Loucy (cell line): ENCODE data around the gene CCDC127.
"Not testable (repeated sequence)": the region's sequence is repeated elsewhere in the genome, so short reads cannot be mapped to it uniquely, and the experiment has no call there.

Source experiments
- H2AFZ ChIP-seq: fragments of 200-600 bp; sonication (generic); 2 replicates; pipeline ENCODE4 v1.6.0; 2016; ENCODE audit warnings: antibody characterized with exemption, mild to moderate bottlenecking, low read length, moderate library complexity
- H3F3A ChIP-seq: fragments of 200-600 bp; 2 replicates; pipeline ENCODE4 v1.6.0; 2016; ENCODE audit warnings: antibody characterized with exemption, low read depth, mild to moderate bottlenecking
- H3K27me3 ChIP-seq: fragments of 200-600 bp; sonication (generic); 2 replicates; pipeline ENCODE4 v1.6.1; 2014; ENCODE audit warnings: low read length, mild to moderate bottlenecking; ENCODE audit not compliant: insufficient read depth, poor library complexity, severe bottlenecking
- H3K36me3 ChIP-seq: fragments of 200-600 bp; sonication (generic); 2 replicates; pipeline ENCODE4 v1.6.1; 2016; ENCODE audit warnings: low read length; ENCODE audit not compliant: insufficient read depth
- H3K4me1 ChIP-seq: fragments of 200-600 bp; sonication (generic); 2 replicates; pipeline ENCODE4 v1.5.1; 2014; ENCODE audit warnings: low read length, mild to moderate bottlenecking; ENCODE audit not compliant: insufficient read depth, poor library complexity, severe bottlenecking
- H3K4me2 ChIP-seq: fragments of 200-600 bp; sonication (generic); 2 replicates; pipeline ENCODE4 v1.6.0; 2014; ENCODE audit warnings: antibody characterized with exemption, low read length, low read depth, mild to moderate bottlenecking; ENCODE audit not compliant: poor library complexity, severe bottlenecking
- H3K4me3 ChIP-seq: fragments of 200-600 bp; sonication (generic); 2 replicates; pipeline ENCODE4 v1.5.1; 2014; ENCODE audit warnings: low read length, mild to moderate bottlenecking, mixed read lengths; ENCODE audit not compliant: poor library complexity, severe bottlenecking
- H3K79me2 ChIP-seq: fragments of 200-600 bp; sonication (generic); 2 replicates; pipeline ENCODE4 v1.6.1; 2014; ENCODE audit warnings: low read length; ENCODE audit not compliant: insufficient read depth
- H3K9ac ChIP-seq: fragments of 200-600 bp; sonication (generic); 2 replicates; pipeline ENCODE4 v1.6.0; 2014; ENCODE audit warnings: mild to moderate bottlenecking, low read depth, low read length, moderate library complexity; ENCODE audit not compliant: poor library complexity, severe bottlenecking
- H3K9me2 ChIP-seq: fragments of 200-600 bp; sonication (generic); replicated peaks from 2 replicates; pipeline ENCODE4 v1.6.1; 2016; ENCODE audit warnings: low read depth, low read length, mixed read lengths
- H3K9me3 ChIP-seq: fragments of 200-600 bp; sonication (generic); 2 replicates; pipeline ENCODE4 v1.6.1; 2014; ENCODE audit warnings: mild to moderate bottlenecking, antibody characterized with exemption, low read length, low read depth; ENCODE audit not compliant: insufficient read depth
- H4K20me1 ChIP-seq: fragments of 200-600 bp; sonication (generic); 2 replicates; pipeline ENCODE4 v1.6.0; 2014; ENCODE audit warnings: antibody characterized with exemption, low read length, mild to moderate bottlenecking; ENCODE audit not compliant: insufficient read depth, poor library complexity, severe bottlenecking
- CTCF ChIP-seq: fragments of 200-600 bp; sonication (generic); conservative IDR thresholded peaks from 2 replicates; pipeline ENCODE4 v1.5.1; 2014; ENCODE audit warnings: mild to moderate bottlenecking, antibody characterized with exemption, low read length
- EZH2phosphoT487 ChIP-seq: fragments of 200-600 bp; IDR thresholded peaks from 2 replicates; pipeline ENCODE4 v1.6.1; 2018; ENCODE audit warnings: antibody characterized with exemption, mild to moderate bottlenecking, moderate library complexity, borderline replicate concordance

Gene CCDC127

DNA sequence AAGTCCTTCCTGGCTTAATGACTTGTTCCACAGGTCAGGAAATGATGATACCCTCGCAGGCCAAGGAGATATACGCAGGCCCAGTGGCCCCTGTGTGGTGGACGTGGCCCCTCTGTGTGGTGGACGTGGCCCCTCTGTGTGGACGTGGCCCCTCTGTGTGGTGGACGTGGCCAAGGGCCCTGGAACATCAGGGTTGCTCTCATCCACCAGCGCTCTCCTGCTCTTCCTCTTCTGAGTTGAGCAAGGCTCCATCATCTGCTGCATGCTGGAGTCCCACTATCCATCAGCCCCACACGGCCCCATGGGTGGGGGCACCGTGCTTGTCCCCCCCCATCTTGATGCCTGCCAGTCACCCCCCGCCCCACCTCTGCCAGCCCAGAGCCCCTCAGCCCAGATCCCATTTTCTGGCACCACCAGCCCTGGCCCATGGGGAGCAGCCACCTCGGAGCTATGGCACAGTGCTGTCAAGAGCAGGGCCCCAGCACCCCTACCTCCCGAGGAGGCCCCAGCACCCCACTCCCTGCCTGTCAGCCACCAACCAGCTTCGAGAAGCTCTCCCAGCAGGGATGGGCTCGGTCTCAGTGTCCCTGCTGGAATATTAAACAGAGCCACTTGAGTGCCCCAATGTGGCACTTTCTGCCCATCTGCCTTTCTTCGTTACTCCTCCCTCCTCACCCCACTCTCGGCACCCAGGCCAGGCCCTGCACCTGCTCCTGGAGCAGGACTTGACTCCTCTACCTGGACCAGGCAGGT is 18.6 kb downstream of the CCDC127 start:
- no peaks in the 10 kb centered on the region for H4K20me1 ChIP-seq
- no peak overlapping the region for H2AFZ ChIP-seq
- H3K4me1 ChIP-seq, result peaks cover 24% of the 10 kb centered on the region
- no peaks in the 10 kb centered on the region for H3K79me2 ChIP-seq
- no peak overlapping the region for H3K9ac ChIP-seq
- H3F3A ChIP-seq, result no peaks in the 10 kb centered on the region
- H3K4me2 ChIP-seq, result no peak overlapping the region
- H3K9me3 ChIP-seq, result no peaks in the 10 kb centered on the region
- H3K36me3 ChIP-seq, result peaks cover 16% of the 10 kb centered on the region; the same call in 1 of the 2 replicates
- no peak overlapping the region for H3K4me3 ChIP-seq
- no peaks in the 10 kb centered on the region for H3K9me2 ChIP-seq
- no peaks in the 10 kb centered on the region for H3K27me3 ChIP-seq
- TF ChIP-seq CTCF, result no peak
- no peak for TF ChIP-seq EZH2phosphoT487

DNA sequence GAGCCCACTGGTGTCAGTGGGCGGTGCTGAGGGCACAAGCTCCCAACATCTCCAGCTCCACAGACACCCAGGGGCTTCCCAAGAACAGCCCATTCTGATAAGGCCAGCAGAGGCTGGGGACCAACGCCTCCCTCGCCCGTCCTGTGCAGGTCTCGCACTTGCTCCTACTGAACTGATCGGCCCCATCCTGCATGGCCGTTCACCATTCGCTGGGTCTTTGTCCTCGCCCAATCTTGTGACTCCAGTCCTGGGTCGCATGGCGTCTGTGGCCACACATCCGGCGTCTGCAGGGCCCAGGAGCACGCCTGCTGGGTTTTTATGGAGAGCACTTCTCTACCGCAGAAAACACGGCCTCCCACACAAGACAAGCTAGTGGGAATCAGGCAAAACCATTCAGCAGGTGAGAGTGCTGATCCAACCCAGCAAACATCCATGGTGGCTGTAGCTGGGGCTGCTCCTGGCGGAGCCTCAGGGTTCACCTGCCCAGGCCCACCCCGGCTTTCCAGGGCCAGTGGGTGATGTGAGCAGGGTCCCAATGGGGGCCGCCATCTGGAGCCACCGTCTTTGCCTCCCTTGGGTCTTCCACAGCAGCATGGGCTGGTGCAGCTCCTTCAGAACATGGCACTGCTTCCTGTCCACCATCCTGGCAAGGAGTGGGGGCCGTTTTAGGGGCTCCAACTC is 19.3 kb downstream of the CCDC127 start:
- peaks cover 9% of the 10 kb centered on the region; the same call in 1 of the 2 replicates for H3K36me3 ChIP-seq
- H2AFZ ChIP-seq, result no peak overlapping the region
- no peak overlapping the region for H3K9ac ChIP-seq
- no peaks in the 10 kb centered on the region for H3K27me3 ChIP-seq
- no peak overlapping the region for H3K4me3 ChIP-seq
- H3K79me2 ChIP-seq, result no peaks in the 10 kb centered on the region
- H3K4me1 ChIP-seq, result peaks cover 24% of the 10 kb centered on the region
- no peaks in the 10 kb centered on the region for H3K9me3 ChIP-seq
- H4K20me1 ChIP-seq, result no peaks in the 10 kb centered on the region
- no peaks in the 10 kb centered on the region for H3F3A ChIP-seq
- no peak overlapping the region for H3K4me2 ChIP-seq
- no peaks in the 10 kb centered on the region for H3K9me2 ChIP-seq
- TF ChIP-seq CTCF (no peak), EZH2phosphoT487 (no peak)

DNA sequence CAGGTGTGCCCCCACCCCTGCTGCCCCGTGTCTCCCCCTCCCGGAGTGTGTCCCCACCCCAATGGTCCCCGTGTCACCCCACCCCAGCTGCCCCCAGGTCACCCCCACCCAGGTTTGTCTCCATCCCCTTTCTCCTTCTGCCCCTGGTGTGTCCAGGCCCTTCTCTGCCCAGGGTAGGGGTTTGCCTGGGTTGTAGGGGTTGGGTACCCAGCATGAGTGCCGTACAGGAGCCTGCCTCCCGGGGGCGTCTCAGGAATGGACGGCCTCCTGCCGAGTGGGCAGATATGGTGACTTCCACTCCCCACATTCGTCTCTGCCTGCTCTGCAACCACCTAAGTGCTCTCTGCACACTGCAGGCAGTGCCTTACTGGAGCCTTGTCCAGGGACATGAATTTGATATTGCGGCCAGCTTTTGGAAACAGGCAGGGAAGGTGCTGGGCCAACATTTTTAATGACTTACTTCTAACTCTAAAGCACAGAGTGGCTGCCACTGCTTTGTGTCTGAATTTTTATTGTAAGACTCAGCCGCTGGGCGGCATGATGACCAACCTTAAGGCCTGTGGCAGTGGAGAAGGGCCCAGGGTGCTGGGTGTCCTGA is 20.0 kb downstream of the CCDC127 start:
- H3K9me2 ChIP-seq, result no peaks in the 10 kb centered on the region
- no peak overlapping the region for H2AFZ ChIP-seq
- peaks cover 4% of the 10 kb centered on the region; the same call in 1 of the 2 replicates for H3K36me3 ChIP-seq
- TF ChIP-seq EZH2phosphoT487 (no peak), CTCF (no peak; the same call in 1 of the 2 replicates)
- H3K4me2 ChIP-seq, result no peak overlapping the region
- no peaks in the 10 kb centered on the region for H3K79me2 ChIP-seq
- no peaks in the 10 kb centered on the region for H3F3A ChIP-seq
- H3K9ac ChIP-seq, result no peak overlapping the region
- no peaks in the 10 kb centered on the region for H3K9me3 ChIP-seq
- H3K4me1 ChIP-seq, result peaks cover 24% of the 10 kb centered on the region
- no peaks in the 10 kb centered on the region for H3K27me3 ChIP-seq
- no peak overlapping the region for H3K4me3 ChIP-seq
- no peaks in the 10 kb centered on the region for H4K20me1 ChIP-seq

- H3K36me3 ChIP-seq, H3K27me3 ChIP-seq, H3K4me3 ChIP-seq, H3K9ac ChIP-seq, H4K20me1 ChIP-seq, H3K9me2 ChIP-seq, H2AFZ ChIP-seq, H3K4me2 ChIP-seq, H3K9me3 ChIP-seq, H3F3A ChIP-seq, H3K79me2 ChIP-seq: not testable (repeated sequence)
- H3K4me1 ChIP-seq, result peaks cover 23% of the 10 kb centered on the region
Observed at GRCh38 chr5:197031-197430, 20.9 kb downstream of the CCDC127 start.
